ENCODE measurements around the gene DPP4.
A peak's percentile ranks its signal among the peaks of the same experiment; 100 is the strongest.

DPP4 gene

GRCh38 chr2:162073888-162074631 lies at the start of gene DPP4:
DPP4 (minus strand) TSS chr2:162074215; CDS start chr2:162073981, 234 bp downstream.
- DNase-seq = peak; percentile 81

GRCh38 chr2:162118166-162119031 lies 44.4 kb upstream of the DPP4 start:
- no peak for DNase-seq

- DNase-seq = no peak
Measured at GRCh38 chr2:162116352-162116751, 42.3 kb upstream of the DPP4 start.

GRCh38 chr2:162115076-162115475 lies 41.1 kb upstream of the DPP4 start:
- DNase-seq = no peak

GRCh38 chr2:162114271-162114670 lies 40.3 kb upstream of the DPP4 start:
- no peak for DNase-seq

GRCh38 chr2:162113776-162114168 lies 39.8 kb upstream of the DPP4 start:
- no peak for DNase-seq

- DNase-seq = no peak
Measured at GRCh38 chr2:162113088-162113775, 39.2 kb upstream of the DPP4 start.

- DNase-seq = no peak
Measured at GRCh38 chr2:162111958-162112850, 38.2 kb upstream of the DPP4 start.

GRCh38 chr2:162107361-162107901 lies 33.4 kb upstream of the DPP4 start:
- DNase-seq = no peak

- no peak for DNase-seq
Measured at GRCh38 chr2:162106746-162107145, 32.7 kb upstream of the DPP4 start.

- DNase-seq = no peak
Measured at GRCh38 chr2:162106146-162106551, 32.1 kb upstream of the DPP4 start.

- DNase-seq = no peak
Measured at GRCh38 chr2:162103443-162104009, 29.5 kb upstream of the DPP4 start.

- no peak for DNase-seq
Measured at GRCh38 chr2:162100579-162100978, 26.6 kb upstream of the DPP4 start.

- DNase-seq = no peak
Measured at GRCh38 chr2:162099836-162100235, 25.8 kb upstream of the DPP4 start.

GRCh38 chr2:162092658-162093556 lies 18.9 kb upstream of the DPP4 start:
- DNase-seq = no peak

- DNase-seq = no peak
Measured at GRCh38 chr2:162092008-162092390, 18.0 kb upstream of the DPP4 start.

GRCh38 chr2:162091325-162092007 lies 17.5 kb upstream of the DPP4 start:
- DNase-seq = no peak

- no peak for DNase-seq
Measured at GRCh38 chr2:162090109-162090508, 16.1 kb upstream of the DPP4 start.

- DNase-seq = no peak
Measured at GRCh38 chr2:162086904-162087303, 12.9 kb upstream of the DPP4 start.
